SK-N-SH (cell line): ENCODE results near the gene HOXB9. TPM values are rescaled to one million over a fixed set of nuclear protein-coding genes. Genes with fewer than 3 reads are reported as not detected.

Experiments
- CTCF ChIA-PET: fragments of 300-600, 350-600 bp; formaldehyde crosslinking; extraction: SDS; loops from one replicate; lab custom pipeline; 2021; lab: Yijun Ruan, JAX
- POLR2A ChIA-PET: fragments of 350-600 bp; sonication (Branson Sonifier 250); formaldehyde crosslinking; extraction: SDS; loops from one replicate; lab custom pipeline; 2020; ENCODE audit warnings: antibody characterized with exemption, inconsistent platforms; lab: Yijun Ruan, JAX
- DNase-seq: peaks from one replicate; pipeline ENCODE4 v3.0.0; 2012
- H2AFZ ChIP-seq: fragments of 200-600 bp; sonication (generic); 2 replicates; pipeline ENCODE4 v1.8.1; 2016; ENCODE audit warnings: antibody characterized with exemption, mild to moderate bottlenecking, low read depth
- H3F3A ChIP-seq: fragments of 200-600 bp; sonication (generic); replicated peaks from 2 replicates; pipeline ENCODE3; 2016; ENCODE audit warnings: antibody characterized with exemption, mild to moderate bottlenecking; ENCODE audit not compliant: insufficient read depth
- H3K27ac ChIP-seq, 2 experiments: fragments of 200-500 bp in 1 of 2; fragments of 200-600 bp in 1 of 2; sonication (Bioruptor generic) in 1 of 2; sonication (generic), shearing (Covaris generic) in 1 of 2; 2 replicates each; pipeline versions ENCODE4 v1.5.1 to v1.6.1; 2014 to 2016; ENCODE audit warnings: low read depth in 2 of 2, inconsistent platforms in 1 of 2, low read length in 1 of 2, mild to moderate bottlenecking in 1 of 2, mixed read lengths in 1 of 2
- H3K27me3 ChIP-seq: fragments of 200-600 bp; sonication (generic), shearing (Covaris generic); 2 replicates; pipeline ENCODE4 v1.6.1; 2016; ENCODE audit warnings: mixed run types; ENCODE audit not compliant: insufficient read depth
- H3K36me3 ChIP-seq, 2 experiments: fragments of 200-500 bp in 1 of 2; fragments of 200-600 bp in 1 of 2; sonication (Bioruptor generic) in 1 of 2; sonication (generic) in 1 of 2; replicated peaks in 1 of 2; 2 replicates each; pipeline versions ENCODE3 to v1.5.1; 2014 to 2016; ENCODE audit warnings: low read length in 1 of 2, mild to moderate bottlenecking in 1 of 2; ENCODE audit not compliant: insufficient read depth in 2 of 2, control insufficient read depth in 1 of 2
- H3K4me1 ChIP-seq, 2 experiments: fragments of 200-500 bp in 1 of 2; fragments of 200-600 bp in 1 of 2; sonication (Bioruptor generic) in 1 of 2; sonication (generic), shearing (Covaris generic) in 1 of 2; 2 replicates each; pipeline versions ENCODE4 v1.5.1 to v1.6.1; 2014 to 2016; ENCODE audit warnings: low read depth in 1 of 2, low read length in 1 of 2, mixed run types in 1 of 2; ENCODE audit not compliant: insufficient read depth in 2 of 2, control insufficient read depth in 1 of 2
- H3K4me2 ChIP-seq: fragments of 200-600 bp; sonication (generic), shearing (Covaris generic); 2 replicates; pipeline ENCODE4 v1.6.1; 2017; ENCODE audit warnings: mixed run types
- H3K4me3 ChIP-seq, 2 experiments: fragments of 200-500 bp in 1 of 2; fragments of 200-600 bp in 1 of 2; sonication (Bioruptor generic) in 1 of 2; sonication (generic), shearing (Covaris generic) in 1 of 2; 2 replicates each; pipeline versions ENCODE4 v1.5.1 to v1.8.1; 2014 to 2016; ENCODE audit warnings: low read depth in 2 of 2, inconsistent platforms in 1 of 2, low read length in 1 of 2, mild to moderate bottlenecking in 1 of 2, mixed read lengths in 1 of 2, moderate library complexity in 1 of 2
- H3K79me2 ChIP-seq: fragments of 200-600 bp; sonication (generic); 2 replicates; pipeline ENCODE4 v1.8.1; 2017; ENCODE audit warnings: mild to moderate bottlenecking; ENCODE audit not compliant: insufficient read depth
- H3K9ac ChIP-seq: fragments of 200-600 bp; sonication (generic); 2 replicates; pipeline ENCODE4 v1.6.1; 2017; ENCODE audit warnings: mixed run types
- H3K9me2 ChIP-seq: fragments of 200-600 bp; sonication (generic); 2 replicates; pipeline ENCODE4 v1.6.1; 2017; ENCODE audit warnings: mixed run types
- H3K9me3 ChIP-seq: fragments of 200-600 bp; sonication (generic); 2 replicates; pipeline ENCODE4 v1.6.1; 2017; ENCODE audit warnings: mixed run types, mild to moderate bottlenecking, moderate library complexity
- H4K20me1 ChIP-seq: fragments of 200-600 bp; sonication (generic); 2 replicates; pipeline ENCODE4 v1.6.1; 2017; ENCODE audit warnings: mild to moderate bottlenecking, mixed run types; ENCODE audit not compliant: insufficient read depth
- CHD2 ChIP-seq: fragments of 150-350 bp; IDR thresholded peaks from 2 replicates; pipeline ENCODE4 v1.6.1; 2018; ENCODE audit warnings: low read length; ENCODE audit not compliant: partially characterized antibody
- CTCF ChIP-seq: fragments of 200-600 bp; sonication (generic); IDR thresholded peaks from 2 replicates; pipeline ENCODE4 v1.6.1; 2017; ENCODE audit warnings: antibody characterized with exemption, mild to moderate bottlenecking, moderate library complexity
- FOSL2 ChIP-seq: IDR thresholded peaks from 2 replicates; pipeline ENCODE4 v1.4.0; 2012; ENCODE audit warnings: low read depth, mild to moderate bottlenecking, moderate library complexity, borderline replicate concordance
- GATA2 ChIP-seq: sonication (generic); formaldehyde crosslinking; IDR thresholded peaks from 2 replicates; pipeline ENCODE4 v1.5.0; 2020; ENCODE audit warnings: mild to moderate bottlenecking, missing genetic modification reagents
- SIN3A ChIP-seq: IDR thresholded peaks from 2 replicates; pipeline ENCODE4 v1.6.1; 2012; ENCODE audit warnings: low read depth, mild to moderate bottlenecking, low read length, moderate library complexity, borderline replicate concordance
- TAF1 ChIP-seq: IDR thresholded peaks from 2 replicates; pipeline ENCODE4 v1.6.1; 2012; ENCODE audit warnings: low read depth, mild to moderate bottlenecking, low read length, moderate library complexity, borderline replicate concordance
- TCF12 ChIP-seq: IDR thresholded peaks from 2 replicates; pipeline ENCODE4 v1.4.0; 2012
- USF2 ChIP-seq: fragments of 150-350 bp; IDR thresholded peaks from 2 replicates; pipeline ENCODE4 v1.6.1; 2017; ENCODE audit warnings: antibody characterized with exemption, low read length, low read depth, borderline replicate concordance
- YY1 ChIP-seq: IDR thresholded peaks from 2 replicates; pipeline ENCODE4 v1.4.0; 2012; ENCODE audit warnings: low read depth, mild to moderate bottlenecking
- ZBTB33 ChIP-seq: IDR thresholded peaks from 2 replicates; pipeline ENCODE4 v1.4.0; 2012; ENCODE audit warnings: low read depth, borderline replicate concordance
- WGBS: methylation state at CpG from one replicate; pipeline ENCODE4 v1.1.6; 2017; ENCODE audit warnings: low lambda C conversion rate; 5-methylcytosine and 5-hydroxymethylcytosine counted together
- polyA plus RNA-seq, 3 experiments: library from polyadenylated mRNA; depleted of rRNA; stranded (reverse); fragments of >200 nt; gene quantifications; 2 replicates each; pipeline ENCODE4 v1.2.3, GENCODE V29; 2012

HOXB9 gene
- polyA plus RNA-seq, 1 of the 3 experiments (the other 2 are of a cell fraction), result not detected

- CTCF ChIA-PET, result interaction anchor here (0.8 to 2.3 kb wide), 5 partner anchors 9 to 292 kb away, joined by 3 to 8 read pairs (median 5); partner anchors contain the start of gene HOXB7
- H3K27ac ChIP-seq, result no peak overlapping the region
- TF ChIP-seq USF2, result no peak
- TF ChIP-seq FOSL2, result no peak
- no peak for TF ChIP-seq TAF1
- no peak for TF ChIP-seq TCF12
- no peak for TF ChIP-seq CTCF
- TF ChIP-seq CHD2, result no peak
- TF ChIP-seq GATA2, result no peak
- TF ChIP-seq YY1, result no peak
- no peak for TF ChIP-seq SIN3A
- TF ChIP-seq, all 33 proteins: peak for 0
- Histone ChIP-seq H3F3A (no peaks in the 10 kb centered on the region), H3K4me2 (no peak overlapping the region), H3K4me3 (no peak overlapping the region), H3K9ac (no peak overlapping the region), H3K9me2 (no peaks in the 10 kb centered on the region), H2AFZ (no peak overlapping the region), H3K79me2 (no peaks in the 10 kb centered on the region), H3K9me3 (no peaks in the 10 kb centered on the region), H3K36me3 (no peaks in the 10 kb centered on the region), H3K4me1 (no peaks in the 10 kb centered on the region; a peak in 1 of 4 replicates), H4K20me1 (peaks cover 20% of the 10 kb centered on the region; the same call in 1 of the 2 replicates), H3K27me3 (peaks cover 100% of the 10 kb centered on the region)
- POLR2A ChIA-PET, result no interaction called here
- no peak for DNase-seq
- WGBS, result 13% methylated on average over 17 of the region's 17 CpGs
Measured at GRCh38 chr17:48600244-48601098, 25.7 kb downstream of the HOXB9 start.

- Histone ChIP-seq H3K27me3 (peaks cover 100% of the 10 kb centered on the region), H3K9me3 (no peaks in the 10 kb centered on the region), H3K27ac (no peak overlapping the region), H2AFZ (no peak overlapping the region), H3K4me2 (no peak overlapping the region), H3K79me2 (no peaks in the 10 kb centered on the region), H3K4me3 (no peak overlapping the region), H3F3A (peaks cover 1% of the 10 kb centered on the region), H3K9ac (no peak overlapping the region), H3K9me2 (no peaks in the 10 kb centered on the region), H4K20me1 (peaks cover 20% of the 10 kb centered on the region; the same call in 1 of the 2 replicates), H3K4me1 (no peaks in the 10 kb centered on the region; a peak in 1 of 4 replicates), H3K36me3 (no peaks in the 10 kb centered on the region)
- no peak for DNase-seq
- no peak for TF ChIP-seq ZBTB33
- ChIA-PET CTCF (interaction anchor here (0.7 to 1.4 kb wide), 3 partner anchors 13 to 72 kb away, joined by 3 read pairs; no protein-coding TSS in a partner anchor), POLR2A (no interaction called here)
- WGBS, result 13% methylated on average over 5 of the region's 5 CpGs
Measured at GRCh38 chr17:48599354-48599753, 26.8 kb downstream of the HOXB9 start.
